Measurements from ENCODE around the gene COPG2. TPM values are rescaled to one million over a fixed set of nuclear protein-coding genes. Genes with fewer than 3 reads are reported as not detected.
A peak's percentile ranks its signal among the peaks of the same experiment; 100 is the strongest.

Gene COPG2
- total and polyA plus RNA-seq, 2 donors (not counting 3 experiments of a cell fraction or from before 2014, with no cell fraction given): 9.4 to 11.6 TPM

DNA sequence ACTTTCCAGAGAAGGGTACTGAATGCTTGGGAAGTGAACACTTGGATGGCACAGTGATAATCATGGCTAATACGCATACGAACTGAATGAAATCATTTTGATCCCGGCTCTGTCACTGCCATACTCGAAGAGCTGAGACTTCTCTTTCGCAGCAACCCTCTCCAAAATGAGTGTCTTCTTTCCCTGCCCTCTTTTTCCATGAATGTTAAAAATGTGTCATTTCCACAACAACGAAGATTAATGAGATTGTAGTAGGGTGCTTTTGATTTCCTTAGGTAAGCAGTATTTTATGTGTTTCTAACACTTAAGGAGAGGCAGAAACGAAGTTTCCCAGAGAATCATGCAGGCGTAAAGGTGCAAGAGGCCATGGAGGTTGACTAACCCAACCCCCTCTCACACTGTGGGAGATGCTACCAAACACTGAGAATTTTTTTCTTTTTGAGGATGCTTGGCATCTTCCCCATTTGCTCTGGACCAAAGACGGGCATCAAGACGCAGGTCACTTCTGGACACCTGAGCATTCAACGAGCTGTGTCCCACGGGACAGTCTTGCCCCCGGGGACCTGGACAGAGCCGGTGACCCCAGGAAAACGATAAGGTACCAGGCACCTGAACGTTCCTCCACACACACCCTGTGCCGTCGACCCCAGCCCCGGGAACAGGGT lies 823 bp downstream of the COPG2 start:
- Histone ChIP-seq H3K9me1 (replicated peaks; ENCODE audit: control insufficient read depth, extremely low read depth, insufficient read depth, low read length) (no peaks in the 10 kb centered on the region), H3K79me2 (ENCODE audit: control insufficient read depth, insufficient read depth, low read length) (no peaks in the 10 kb centered on the region), H3K9me3 (replicated peaks; ENCODE audit: control insufficient read depth, insufficient read depth, low read length) (no peaks in the 10 kb centered on the region), H3K27ac (ENCODE audit: insufficient read depth, low read depth, low read length) (no peak overlapping the region), H4K20me1 (replicated peaks; ENCODE audit: control insufficient read depth, extremely low read depth, insufficient read depth, low read length) (no peaks in the 10 kb centered on the region), H3K27me3 (ENCODE audit: control insufficient read depth in 2 of 2, insufficient read depth in 2 of 2, low read length in 2 of 2) (peaks cover under 1 to 5% of the 10 kb centered on the region in 2 experiments), H3K4me3 (replicated peaks in 1 of 3; ENCODE audit: insufficient read depth in 1 of 3, low read depth in 1 of 3, low read length in 3 of 3) (peak overlapping the region; percentile 59 to 87 (median 77)), H2AFZ (ENCODE audit: low read depth, low read length) (peak overlapping the region; percentile 95), H3K4me2 (ENCODE audit: insufficient read depth, low read length) (peak overlapping the region; percentile 94), H3K9ac (replicated peaks; ENCODE audit: extremely low read depth, insufficient read depth, low read length) (peak overlapping the region; percentile 11), H3K4me1 (ENCODE audit: control insufficient read depth, extremely low read depth, insufficient read depth, low read length) (peaks cover 4% of the 10 kb centered on the region), H3K36me3 (ENCODE audit: control insufficient read depth in 2 of 2, extremely low read depth in 1 of 2, insufficient read depth in 2 of 2, low read length in 2 of 2) (no peaks in the 10 kb centered on the region)
- FAIRE-seq (no peak), DNase-seq (ENCODE audit: low read depth, low spot score) (peak; percentile 20)
- dilution Hi-C loops (cut with MboI; ENCODE audit: extremely low pct_ligation_motif_present, low sequenced_read_pairs) (no loop called here), intact Hi-C loops (cut with micrococcal nuclease) (loop anchor here (1.0 kb wide), 1 partner anchor 181 kb away; no protein-coding TSS in a partner anchor)
- ChIA-PET CTCF (interaction anchor here (1.4 kb wide), 1 partner anchor 176 kb away, joined by 3 read pairs; the partner anchor contains the start of gene MEST), POLR2A (no interaction called here)
- TF ChIP-seq, protein P1, sequence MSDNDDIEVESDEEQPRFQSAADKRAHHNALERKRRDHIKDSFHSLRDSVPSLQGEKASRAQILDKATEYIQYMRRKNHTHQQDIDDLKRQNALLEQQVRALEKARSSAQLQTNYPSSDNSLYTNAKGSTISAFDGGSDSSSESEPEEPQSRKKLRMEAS (IDR thresholded peaks at IDR 0.05; ENCODE audit: insufficient read depth, insufficient read length): no peak
- TF ChIP-seq EZH2 (IDR thresholded peaks at IDR 0.05; ENCODE audit: borderline replicate concordance, low read depth, low read length, severe bottlenecking) (no peak), POLR2A (IDR thresholded peaks at IDR 0.05; ENCODE audit: low read depth, low read length) (no peak), MYC (IDR thresholded peaks at IDR 0.05; ENCODE audit: low read depth, low read length) (no peak), POLR2AphosphoS5 (IDR thresholded peaks at IDR 0.05; ENCODE audit: insufficient read depth, low read depth, low read length) (no peak), GATA2 (IDR thresholded peaks at IDR 0.05; ENCODE audit: insufficient read depth, insufficient read length, low read depth, low read length) (no peak), JUN (IDR thresholded peaks at IDR 0.05; ENCODE audit: borderline replicate concordance, insufficient read depth, insufficient read length, low read depth) (no peak), FOS (IDR thresholded peaks at IDR 0.05; ENCODE audit: borderline replicate concordance, insufficient read depth, low read length) (no peak)
- TF ChIP-seq, protein P2, sequence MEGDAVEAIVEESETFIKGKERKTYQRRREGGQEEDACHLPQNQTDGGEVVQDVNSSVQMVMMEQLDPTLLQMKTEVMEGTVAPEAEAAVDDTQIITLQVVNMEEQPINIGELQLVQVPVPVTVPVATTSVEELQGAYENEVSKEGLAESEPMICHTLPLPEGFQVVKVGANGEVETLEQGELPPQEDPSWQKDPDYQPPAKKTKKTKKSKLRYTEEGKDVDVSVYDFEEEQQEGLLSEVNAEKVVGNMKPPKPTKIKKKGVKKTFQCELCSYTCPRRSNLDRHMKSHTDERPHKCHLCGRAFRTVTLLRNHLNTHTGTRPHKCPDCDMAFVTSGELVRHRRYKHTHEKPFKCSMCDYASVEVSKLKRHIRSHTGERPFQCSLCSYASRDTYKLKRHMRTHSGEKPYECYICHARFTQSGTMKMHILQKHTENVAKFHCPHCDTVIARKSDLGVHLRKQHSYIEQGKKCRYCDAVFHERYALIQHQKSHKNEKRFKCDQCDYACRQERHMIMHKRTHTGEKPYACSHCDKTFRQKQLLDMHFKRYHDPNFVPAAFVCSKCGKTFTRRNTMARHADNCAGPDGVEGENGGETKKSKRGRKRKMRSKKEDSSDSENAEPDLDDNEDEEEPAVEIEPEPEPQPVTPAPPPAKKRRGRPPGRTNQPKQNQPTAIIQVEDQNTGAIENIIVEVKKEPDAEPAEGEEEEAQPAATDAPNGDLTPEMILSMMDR (IDR thresholded peaks at IDR 0.05; ENCODE audit: extremely low read depth in 1 of 2, insufficient read depth in 1 of 2, low read depth in 1 of 2, low read length in 2 of 2): no peak
- BruUV-seq (replicated peaks): TSS peak; percentile 13
